Smooth muscle cell (in vitro differentiated cells): ENCODE measurements around the gene KLHL12. TPM values are rescaled to one million over a fixed set of nuclear protein-coding genes. Genes with fewer than 3 reads are reported as not detected.

Experiments
- DNase-seq: peaks from one replicate; lab custom pipeline; 2025; ENCODE audit not compliant: unreplicated experiment; lab: John Stamatoyannopoulos, UW
- H2AFZ ChIP-seq: fragments of 200-600 bp; sonication (generic); 2 replicates; pipeline ENCODE4 v1.6.0; 2016; ENCODE audit warnings: antibody characterized with exemption, low read depth, mild to moderate bottlenecking
- H3F3A ChIP-seq: fragments of 200-600 bp; sonication (generic); 2 replicates; pipeline ENCODE4 v1.6.0; 2017; ENCODE audit warnings: antibody characterized with exemption, low read depth
- H3K27ac ChIP-seq: fragments of 200-600 bp; sonication (generic); 2 replicates; pipeline ENCODE4 v1.5.1; 2016; ENCODE audit warnings: low read depth, mild to moderate bottlenecking
- H3K27me3 ChIP-seq: fragments of 200-600 bp; sonication (generic); 2 replicates; pipeline ENCODE4 v1.6.1; 2016; ENCODE audit warnings: low read depth, mild to moderate bottlenecking
- H3K36me3 ChIP-seq: fragments of 200-600 bp; sonication (generic); 2 replicates; pipeline ENCODE4 v1.5.1; 2016; ENCODE audit warnings: low read depth
- H3K4me1 ChIP-seq: fragments of 200-600 bp; sonication (generic); 2 replicates; pipeline ENCODE4 v1.5.1; 2016; ENCODE audit warnings: low read depth
- H3K4me2 ChIP-seq: fragments of 200-600 bp; sonication (generic); 2 replicates; pipeline ENCODE4 v1.6.0; 2016; ENCODE audit warnings: mild to moderate bottlenecking
- H3K4me3 ChIP-seq: fragments of 200-600 bp; sonication (generic); 2 replicates; pipeline ENCODE4 v1.5.1; 2016; ENCODE audit warnings: mild to moderate bottlenecking
- H3K79me2 ChIP-seq: fragments of 200-600 bp; sonication (generic); 2 replicates; pipeline ENCODE4 v1.6.0; 2016; ENCODE audit warnings: low read depth, mild to moderate bottlenecking
- H3K9ac ChIP-seq: fragments of 200-600 bp; sonication (generic); 2 replicates; pipeline ENCODE4 v1.6.0; 2016; ENCODE audit warnings: low read depth
- H3K9me3 ChIP-seq: fragments of 200-600 bp; sonication (generic); replicated peaks from 2 replicates; pipeline ENCODE4 v1.5.1; 2016; ENCODE audit warnings: low read depth
- H4K20me1 ChIP-seq: fragments of 200-600 bp; sonication (generic); 2 replicates; pipeline ENCODE4 v1.6.0; 2016; ENCODE audit warnings: low read depth
- CTCF ChIP-seq: fragments of 200-600 bp; sonication (generic); IDR thresholded peaks from 2 replicates; pipeline ENCODE4 v1.5.1; 2017; ENCODE audit warnings: borderline replicate concordance, mild to moderate bottlenecking, antibody characterized with exemption; ENCODE audit not compliant: insufficient read depth, poor library complexity, severe bottlenecking
- WGBS: methylation state at CpG from one replicate; pipeline ENCODE4 v1.1.7; 2016; ENCODE audit warnings: low lambda C conversion rate; 5-methylcytosine and 5-hydroxymethylcytosine counted together
- polyA plus RNA-seq: library from polyadenylated mRNA; unstranded; fragments of >200 nt; fragmentation: Nextera tagmentation; extraction: Ambion mirVana; gene quantifications from 2 replicates; pipeline ENCODE4 v1.2.1, GENCODE V29; 2016
- total RNA-seq: library from RNA; depleted of rRNA; stranded (reverse); fragments of >200 nt; gene quantifications from 2 replicates; pipeline ENCODE4 v1.2.3, GENCODE V29; 2014

The KLHL12 gene
- total and polyA plus RNA-seq, 2 experiments from 2014 or later = 19.0 to 22.7 TPM

- no peak for DNase-seq
- H4K20me1 ChIP-seq = no peaks in the 10 kb centered on the region
- no peaks in the 10 kb centered on the region for H3K9me3 ChIP-seq
- no peaks in the 10 kb centered on the region for H3K79me2 ChIP-seq
- H3K4me1 ChIP-seq = no peaks in the 10 kb centered on the region
- no peak overlapping the region for H2AFZ ChIP-seq
- H3F3A ChIP-seq = peaks cover 6% of the 10 kb centered on the region
- no peak overlapping the region for H3K4me2 ChIP-seq
- no peak overlapping the region for H3K4me3 ChIP-seq
- H3K27me3 ChIP-seq = no peaks in the 10 kb centered on the region
- no peaks in the 10 kb centered on the region for H3K36me3 ChIP-seq
- no peak overlapping the region for H3K9ac ChIP-seq
- WGBS = 89% methylated on average over 3 of the region's 3 CpGs
- no peak for TF ChIP-seq CTCF
- no peak overlapping the region for H3K27ac ChIP-seq
These were observed 7.7 kb upstream of the KLHL12 start for GRCh38 chr1:202934755-202935154.

- H3K36me3 ChIP-seq = no peaks in the 10 kb centered on the region
- no peak for DNase-seq
- no peaks in the 10 kb centered on the region for H3K27me3 ChIP-seq
- no peaks in the 10 kb centered on the region for H3F3A ChIP-seq
- H3K9me3 ChIP-seq = no peaks in the 10 kb centered on the region
- no peak for TF ChIP-seq CTCF
- no peaks in the 10 kb centered on the region for H4K20me1 ChIP-seq
- H3K27ac ChIP-seq = no peak overlapping the region
- no peak overlapping the region for H3K4me3 ChIP-seq
- no peaks in the 10 kb centered on the region for H3K79me2 ChIP-seq
- 83% methylated on average over 2 of the region's 2 CpGs for WGBS
- no peak overlapping the region for H3K4me2 ChIP-seq
- H3K9ac ChIP-seq = no peak overlapping the region
- no peak overlapping the region for H2AFZ ChIP-seq
- no peaks in the 10 kb centered on the region for H3K4me1 ChIP-seq
These were observed 5.4 kb upstream of the KLHL12 start for GRCh38 chr1:202932476-202932875.

- Histone ChIP-seq H3K4me2 (no peak overlapping the region), H3K9me3 (no peaks in the 10 kb centered on the region), H3K4me1 (no peaks in the 10 kb centered on the region), H3K9ac (no peak overlapping the region), H3K27ac (no peak overlapping the region), H3K79me2 (peaks cover 20% of the 10 kb centered on the region), H3K36me3 (peaks cover 9% of the 10 kb centered on the region), H2AFZ (no peak overlapping the region), H3K27me3 (no peaks in the 10 kb centered on the region), H3F3A (no peaks in the 10 kb centered on the region), H4K20me1 (no peaks in the 10 kb centered on the region), H3K4me3 (no peak overlapping the region)
- WGBS = 97% methylated on average over 3 of the region's 3 CpGs
- no peak for DNase-seq
- no peak for TF ChIP-seq CTCF
These were observed 3.5 kb downstream of the KLHL12 start for GRCh38 chr1:202923533-202923932.

GRCh38 chr1:202919615-202920014 is 7.4 kb downstream of the KLHL12 start:
- no peak for DNase-seq
- H3K36me3 ChIP-seq = peaks cover 28% of the 10 kb centered on the region

More at GRCh38 chr1:202919615-202920014, 7.4 kb downstream of the KLHL12 start:
- no peaks in the 10 kb centered on the region for H4K20me1 ChIP-seq
- H3K4me2 ChIP-seq = no peak overlapping the region
- H3K79me2 ChIP-seq = peaks cover 4% of the 10 kb centered on the region
- H3K27ac ChIP-seq = no peak overlapping the region
- no peaks in the 10 kb centered on the region for H3K4me1 ChIP-seq
- H2AFZ ChIP-seq = no peak overlapping the region
- TF ChIP-seq CTCF = no peak
- H3K4me3 ChIP-seq = no peak overlapping the region
- H3K9me3 ChIP-seq = no peaks in the 10 kb centered on the region
- H3F3A ChIP-seq = no peaks in the 10 kb centered on the region
- no peak overlapping the region for H3K9ac ChIP-seq
- no peaks in the 10 kb centered on the region for H3K27me3 ChIP-seq
